Measurements from ENCODE around the gene CDC42EP1. TPM values are rescaled to one million over a fixed set of nuclear protein-coding genes. Genes with fewer than 3 reads are reported as not detected.

Gene CDC42EP1
- total RNA-seq, 1 donor from 2014 or later = 46.2 TPM

DNA sequence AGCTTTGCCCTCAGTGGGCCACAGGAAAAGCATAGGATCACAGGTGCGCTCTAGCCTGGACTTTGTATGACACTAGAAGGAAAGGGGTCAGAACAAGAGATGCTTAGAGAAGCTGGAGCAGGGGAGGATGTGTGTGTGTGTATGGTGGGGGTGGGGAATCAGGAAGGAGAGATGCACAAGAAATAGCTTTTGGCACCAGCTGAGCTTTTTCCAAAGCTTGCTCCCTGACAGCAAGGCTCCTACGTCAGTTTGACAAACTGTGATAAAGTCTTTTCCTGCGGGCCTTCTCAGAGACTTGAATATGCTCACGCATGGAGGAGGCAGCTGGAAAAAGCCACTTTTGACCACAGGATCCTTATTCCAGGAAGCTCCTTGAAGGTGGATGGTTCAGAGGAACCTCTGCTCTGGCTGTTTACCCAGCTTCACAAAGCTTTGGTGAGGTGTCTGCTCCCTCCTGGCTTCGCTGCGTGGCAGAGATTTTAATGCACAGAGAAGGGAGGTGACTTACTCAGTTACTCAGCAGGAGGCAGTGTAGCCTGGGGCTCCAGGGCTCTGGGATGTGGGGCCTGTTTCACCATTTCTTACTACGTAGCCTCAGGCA, 3.9 kb downstream of the CDC42EP1 start:
- peaks cover 90% of the 10 kb centered on the region for H3K4me1 ChIP-seq
- no peak for TF ChIP-seq POLR2AphosphoS5 (IDR thresholded peaks at IDR 0.05; ENCODE audit: insufficient read depth in 1 of 2, low read depth in 1 of 2)
- TF ChIP-seq CTCF (IDR thresholded peaks at IDR 0.05) = no peak
- no peak for DNase-seq (ENCODE audit: extremely low spot score in 2 of 2)
- H3K4me3 ChIP-seq = peak overlapping the region; percentile 11 to 23
- no peaks in the 10 kb centered on the region for H3K9me3 ChIP-seq
- H3K36me3 ChIP-seq = peaks cover 0 to 34% of the 10 kb centered on the region in 2 donors
- peak overlapping the region; percentile 99 for H3K27ac ChIP-seq
- intact Hi-C loops (cut with DNase I) = no loop called here
- no peaks in the 10 kb centered on the region for H3K27me3 ChIP-seq

GRCh38 chr22:37565830-37566229, 5.5 kb downstream of the CDC42EP1 start:
- intact Hi-C loops (cut with DNase I) = no loop called here

DNA sequence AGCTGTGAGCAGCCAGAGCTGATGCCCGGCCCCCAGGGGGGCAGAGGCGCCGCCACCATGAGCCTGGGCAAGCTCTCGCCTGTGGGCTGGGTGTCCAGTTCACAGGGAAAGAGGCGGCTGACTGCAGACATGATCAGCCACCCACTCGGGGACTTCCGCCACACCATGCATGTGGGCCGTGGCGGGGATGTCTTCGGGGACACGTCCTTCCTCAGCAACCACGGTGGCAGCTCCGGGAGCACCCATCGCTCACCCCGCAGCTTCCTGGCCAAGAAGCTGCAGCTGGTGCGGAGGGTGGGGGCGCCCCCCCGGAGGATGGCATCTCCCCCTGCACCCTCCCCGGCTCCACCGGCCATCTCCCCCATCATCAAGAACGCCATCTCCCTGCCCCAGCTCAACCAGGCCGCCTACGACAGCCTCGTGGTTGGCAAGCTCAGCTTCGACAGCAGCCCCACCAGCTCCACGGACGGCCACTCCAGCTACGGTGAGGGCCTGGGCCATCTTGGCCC, 6.1 kb downstream of the CDC42EP1 start:
- Histone ChIP-seq H3K27me3 (no peaks in the 10 kb centered on the region), H3K4me3 (no peak overlapping the region), H3K9me3 (no peaks in the 10 kb centered on the region), H3K27ac (peak overlapping the region; percentile 77), H3K36me3 (peaks cover 0 to 34% of the 10 kb centered on the region in 2 donors), H3K4me1 (peaks cover 97% of the 10 kb centered on the region)
- TF ChIP-seq POLR2AphosphoS5 (IDR thresholded peaks at IDR 0.05; ENCODE audit: insufficient read depth in 1 of 2, low read depth in 1 of 2) (no peak), POLR2A (IDR thresholded peaks at IDR 0.05) (no peak), CTCF (IDR thresholded peaks at IDR 0.05) (no peak)
- intact Hi-C loops (cut with DNase I) = no loop called here
- no peak for DNase-seq (ENCODE audit: extremely low spot score in 2 of 2)

More at GRCh38 chr22:37565830-37566229, 5.5 kb downstream of the CDC42EP1 start:
- Histone ChIP-seq H3K4me1 (peaks cover 97% of the 10 kb centered on the region), H3K27me3 (no peaks in the 10 kb centered on the region), H3K9me3 (no peaks in the 10 kb centered on the region), H3K27ac (peak overlapping the region; percentile 77), H3K36me3 (peaks cover 0 to 34% of the 10 kb centered on the region in 2 donors), H3K4me3 (no peak overlapping the region)
- no peak for TF ChIP-seq CTCF (IDR thresholded peaks at IDR 0.05)
- no peak for DNase-seq (ENCODE audit: extremely low spot score in 2 of 2)

GRCh38 chr22:37566903-37567798, 6.9 kb downstream of the CDC42EP1 start:
- Histone ChIP-seq H3K4me1 (peaks cover 92% of the 10 kb centered on the region), H3K27ac (peak overlapping the region; percentile 77), H3K36me3 (peaks cover 0 to 31% of the 10 kb centered on the region in 2 donors), H3K4me3 (no peak overlapping the region), H3K27me3 (no peaks in the 10 kb centered on the region), H3K9me3 (no peaks in the 10 kb centered on the region)
- peak; percentile 45 to 63 for TF ChIP-seq POLR2AphosphoS5 (IDR thresholded peaks at IDR 0.05; ENCODE audit: insufficient read depth in 1 of 2, low read depth in 1 of 2)
- TF ChIP-seq CTCF (IDR thresholded peaks at IDR 0.05) = peak; percentile 90 to 98 (median 96)
- TF ChIP-seq POLR2A (IDR thresholded peaks at IDR 0.05) = no peak
- intact Hi-C loops (cut with DNase I) = no loop called here
- no peak for DNase-seq (ENCODE audit: extremely low spot score in 2 of 2)

Data from vagina (tissue), 2 donors.